Lower leg skin (tissue), 3 donors: ENCODE measurements around the gene TMC1.

Source experiments
- CTCF ChIP-seq, 3 donors: fragments of 450-650 bp; IDR thresholded peaks; one replicate each; pipeline ENCODE4 v1.5.1; 2016; ENCODE audit warnings: antibody characterized with exemption in 3 of 3, mild to moderate bottlenecking in 3 of 3, moderate library complexity in 2 of 3
- POLR2A ChIP-seq, 2 donors: fragments of 450-650 bp; IDR thresholded peaks; one replicate each; pipeline ENCODE4 v1.6.1; 2016 to 2017; ENCODE audit warnings: antibody characterized with exemption in 2 of 2, mild to moderate bottlenecking in 1 of 2, moderate library complexity in 1 of 2

GRCh38 chr9:72650206-72650605 lies 128.8 kb downstream of the TMC1 start:
- no peak for TF ChIP-seq CTCF (IDR thresholded peaks at IDR 0.05)
- no peak for TF ChIP-seq POLR2A (IDR thresholded peaks at IDR 0.05)
